PC-9 (cell line): ENCODE results near the gene COL23A1.

ENCODE experiments used
- EZH2 ChIP-seq: fragments of 200-600 bp; sonication (generic); IDR thresholded peaks from 2 replicates; pipeline ENCODE4 v1.8.0; 2017; ENCODE audit warnings: antibody characterized with exemption, low read depth
- TF ChIP-seq, protein P1 (sequence below): fragments of 200-600 bp; sonication (generic); conservative IDR thresholded peaks from 2 replicates; pipeline ENCODE4 v1.6.1; 2017; ENCODE audit warnings: mixed run types, antibody characterized with exemption, mild to moderate bottlenecking, moderate library complexity

GRCh38 chr5:178547753-178548415, 42.3 kb downstream of the COL23A1 start:
- TF ChIP-seq, protein P1, sequence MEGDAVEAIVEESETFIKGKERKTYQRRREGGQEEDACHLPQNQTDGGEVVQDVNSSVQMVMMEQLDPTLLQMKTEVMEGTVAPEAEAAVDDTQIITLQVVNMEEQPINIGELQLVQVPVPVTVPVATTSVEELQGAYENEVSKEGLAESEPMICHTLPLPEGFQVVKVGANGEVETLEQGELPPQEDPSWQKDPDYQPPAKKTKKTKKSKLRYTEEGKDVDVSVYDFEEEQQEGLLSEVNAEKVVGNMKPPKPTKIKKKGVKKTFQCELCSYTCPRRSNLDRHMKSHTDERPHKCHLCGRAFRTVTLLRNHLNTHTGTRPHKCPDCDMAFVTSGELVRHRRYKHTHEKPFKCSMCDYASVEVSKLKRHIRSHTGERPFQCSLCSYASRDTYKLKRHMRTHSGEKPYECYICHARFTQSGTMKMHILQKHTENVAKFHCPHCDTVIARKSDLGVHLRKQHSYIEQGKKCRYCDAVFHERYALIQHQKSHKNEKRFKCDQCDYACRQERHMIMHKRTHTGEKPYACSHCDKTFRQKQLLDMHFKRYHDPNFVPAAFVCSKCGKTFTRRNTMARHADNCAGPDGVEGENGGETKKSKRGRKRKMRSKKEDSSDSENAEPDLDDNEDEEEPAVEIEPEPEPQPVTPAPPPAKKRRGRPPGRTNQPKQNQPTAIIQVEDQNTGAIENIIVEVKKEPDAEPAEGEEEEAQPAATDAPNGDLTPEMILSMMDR: no peak
- TF ChIP-seq EZH2: no peak
